Lower leg skin (tissue), 4 donors: Measurements from ENCODE around the gene RGS7. TPM values are rescaled to one million over a fixed set of nuclear protein-coding genes. Genes with fewer than 3 reads are reported as not detected.

ENCODE experiments used
- DNase-seq, 2 donors: peaks; one replicate each; pipeline ENCODE4 v3.0.0-alpha.2; 2019; ENCODE audit warnings: low spot score in 2 of 2
- H3K4me3 ChIP-seq: fragments of 200-600 bp; sonication (generic); 2 replicates; pipeline ENCODE4 v1.5.1; 2017; ENCODE audit warnings: mild to moderate bottlenecking, low read depth; ENCODE audit not compliant: poor library complexity, severe bottlenecking
- CTCF ChIP-seq, 3 donors: fragments of 450-650 bp; IDR thresholded peaks; one replicate each; pipeline ENCODE4 v1.5.1; 2016; ENCODE audit warnings: antibody characterized with exemption in 3 of 3, mild to moderate bottlenecking in 3 of 3, moderate library complexity in 2 of 3
- POLR2A ChIP-seq, 2 donors: fragments of 450-650 bp; IDR thresholded peaks; one replicate each; pipeline ENCODE4 v1.6.1; 2016 to 2017; ENCODE audit warnings: antibody characterized with exemption in 2 of 2, mild to moderate bottlenecking in 1 of 2, moderate library complexity in 1 of 2
- WGBS, 2 donors: methylation state at CpG; one replicate each; pipeline ENCODE4 v1.1.5; 2018; 5-methylcytosine and 5-hydroxymethylcytosine counted together
- intact Hi-C: fragments of 100-400 bp; cut with DNase I; formaldehyde crosslinking; loops from one replicate; pipeline ENCODE4 v1.15.0; 2023; ENCODE audit warnings: low total_unique reads
- total RNA-seq, 4 donors: library from RNA; depleted of rRNA; stranded (reverse); fragments of >200 nt; gene quantifications; one replicate each; pipeline ENCODE4 v1.1.0, GENCODE V29; 2016

Gene RGS7
- total RNA-seq, 4 donors from 2014 or later = not detected

- TF ChIP-seq CTCF (IDR thresholded peaks at IDR 0.05) (no peak), POLR2A (IDR thresholded peaks at IDR 0.05) (no peak)
- H3K4me3 ChIP-seq = no peak overlapping the region
- intact Hi-C loops = no loop called here
- 96% methylated on average over 4 of the region's 4 CpGs for WGBS, 2 donors
- DNase-seq = no peak
These were observed 480.9 kb downstream of the RGS7 start for GRCh38 chr1:240876071-240876470.

GRCh38 chr1:240869071-240869470, 487.9 kb downstream of the RGS7 start:
- intact Hi-C loops = no loop called here
- H3K4me3 ChIP-seq = no peak overlapping the region
- 89 to 90% methylated on average over 3 of the region's 3 CpGs for WGBS, 2 donors
- DNase-seq = no peak
- TF ChIP-seq POLR2A (IDR thresholded peaks at IDR 0.05) (no peak), CTCF (IDR thresholded peaks at IDR 0.05) (no peak)

- intact Hi-C loops = no loop called here
- H3K4me3 ChIP-seq = no peak overlapping the region
- TF ChIP-seq POLR2A (IDR thresholded peaks at IDR 0.05) (no peak), CTCF (IDR thresholded peaks at IDR 0.05) (no peak)
- 59 to 66% methylated on average over 2 of the region's 2 CpGs for WGBS, 2 donors
- DNase-seq = no peak
These were observed 490.3 kb downstream of the RGS7 start for GRCh38 chr1:240866724-240867123.

- no peak for TF ChIP-seq CTCF (IDR thresholded peaks at IDR 0.05)
- no peak for TF ChIP-seq POLR2A (IDR thresholded peaks at IDR 0.05)
- WGBS, 2 donors = 82 to 87% methylated on average over 3 of the region's 3 CpGs
- no peak overlapping the region for H3K4me3 ChIP-seq
- DNase-seq = no peak
- intact Hi-C loops = no loop called here
These were observed 497.0 kb downstream of the RGS7 start for GRCh38 chr1:240860023-240860422.

GRCh38 chr1:240854367-240854766, 502.6 kb downstream of the RGS7 start:
- H3K4me3 ChIP-seq = no peak overlapping the region
- intact Hi-C loops = no loop called here
- no peak for TF ChIP-seq CTCF (IDR thresholded peaks at IDR 0.05)
- no peak for TF ChIP-seq POLR2A (IDR thresholded peaks at IDR 0.05)
- 49 to 62% methylated on average over 6 of the region's 6 CpGs for WGBS, 2 donors
- no peak for DNase-seq

- WGBS, 2 donors = 65 to 70% methylated on average over 2 of the region's 2 CpGs
- intact Hi-C loops = no loop called here
- no peak overlapping the region for H3K4me3 ChIP-seq
- DNase-seq = no peak
- TF ChIP-seq POLR2A (IDR thresholded peaks at IDR 0.05) = no peak
- TF ChIP-seq CTCF (IDR thresholded peaks at IDR 0.05) = no peak
These were observed 509.7 kb downstream of the RGS7 start for GRCh38 chr1:240847325-240847724.
